ENCODE results near the gene ALG8.
"Not testable (repeated sequence)": the region's sequence is repeated elsewhere in the genome, so short reads cannot be mapped to it uniquely, and the experiment has no call there.

Gene ALG8

DNA sequence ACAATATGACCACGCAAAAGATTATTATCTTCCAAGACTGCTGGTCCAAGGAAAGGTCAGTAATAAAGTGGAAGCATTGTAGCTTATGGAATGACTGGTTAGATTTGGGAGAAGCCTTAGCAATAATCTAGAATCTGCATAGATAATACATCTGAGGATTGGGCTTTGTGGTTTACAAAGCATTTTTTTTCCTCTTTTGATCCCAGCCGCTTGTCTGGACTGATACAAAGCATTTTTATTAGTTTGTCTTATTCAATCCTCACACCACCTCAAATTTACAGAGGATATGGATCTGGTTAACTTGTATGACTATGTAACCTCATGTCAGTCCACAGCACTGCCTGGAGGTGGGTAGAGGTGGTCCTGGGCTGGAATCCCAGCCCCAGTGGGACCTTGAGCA lies 76.8 kb downstream of the ALG8 start:
- DNase-seq (ENCODE audit: insufficient read length, low spot score) (no peak), FAIRE-seq (no peak)
- TF ChIP-seq POLR2A (IDR thresholded peaks at IDR 0.05; ENCODE audit: low read depth, low read length): no peak

DNA sequence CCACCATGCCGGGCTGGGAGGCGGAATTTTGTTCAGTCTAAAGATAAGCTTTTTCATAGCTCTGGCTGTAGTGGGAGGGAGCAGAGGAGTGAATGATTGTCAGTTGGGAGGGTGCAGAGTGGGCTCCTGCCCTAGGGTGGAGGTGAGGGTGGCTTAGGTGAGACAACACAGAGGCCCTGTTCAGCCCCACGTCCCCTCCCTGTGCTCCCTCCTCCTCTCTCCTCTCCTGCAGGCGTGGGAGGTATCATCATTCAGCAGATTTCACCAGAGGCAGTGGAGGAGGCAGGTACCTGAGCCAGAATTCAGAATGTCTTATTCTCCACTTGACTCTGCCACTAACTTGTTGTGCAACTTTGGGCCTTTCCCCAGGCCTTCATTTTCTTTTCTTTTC lies 77.5 kb downstream of the ALG8 start:
- FAIRE-seq (no peak), DNase-seq (ENCODE audit: insufficient read length, low spot score) (no peak)
- TF ChIP-seq POLR2A (IDR thresholded peaks at IDR 0.05; ENCODE audit: low read depth, low read length): no peak

DNA sequence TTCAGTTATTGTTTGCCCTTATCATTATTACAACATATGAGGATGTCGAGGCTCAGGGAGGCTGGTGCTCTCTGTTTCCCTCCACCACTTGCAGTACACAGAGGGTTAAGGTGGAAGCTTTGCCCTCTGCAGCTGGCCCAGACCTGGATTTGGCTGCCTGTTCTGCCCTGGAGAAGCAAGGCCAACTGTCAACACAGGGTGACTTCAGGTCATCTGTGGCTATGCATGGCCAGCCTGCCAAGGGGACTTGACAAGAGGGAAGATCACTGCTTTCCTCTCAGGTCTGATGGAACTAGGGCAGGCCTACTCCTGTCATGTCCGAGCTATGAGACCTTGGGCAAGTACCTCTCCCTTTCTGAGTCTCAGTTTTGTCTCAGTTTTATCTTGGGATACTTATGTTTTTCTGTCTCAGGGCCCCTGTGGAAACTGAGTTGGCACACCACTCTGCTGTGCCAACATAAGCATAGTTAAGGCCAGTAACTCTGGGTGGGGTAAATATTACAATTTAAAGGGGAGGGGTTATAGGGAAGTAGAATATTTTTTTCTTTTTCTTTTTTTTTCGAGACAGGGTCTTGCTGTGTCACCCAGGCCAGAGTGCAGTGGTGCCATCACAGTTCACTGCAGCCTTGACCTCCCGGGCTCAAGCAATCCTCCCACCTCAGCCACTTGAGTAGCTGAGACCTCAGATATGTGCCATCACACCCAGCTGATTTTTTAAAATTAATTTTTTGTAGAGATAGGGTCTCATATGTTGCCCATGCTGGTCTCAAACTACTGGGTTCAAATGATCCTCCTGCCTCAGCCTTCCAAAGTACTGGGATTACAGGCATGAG lies 78.1 kb downstream of the ALG8 start:
- DNase-seq (ENCODE audit: insufficient read length, low spot score) (no peak), FAIRE-seq (no peak)
- no peak for TF ChIP-seq POLR2A (IDR thresholded peaks at IDR 0.05; ENCODE audit: low read depth, low read length)

DNA sequence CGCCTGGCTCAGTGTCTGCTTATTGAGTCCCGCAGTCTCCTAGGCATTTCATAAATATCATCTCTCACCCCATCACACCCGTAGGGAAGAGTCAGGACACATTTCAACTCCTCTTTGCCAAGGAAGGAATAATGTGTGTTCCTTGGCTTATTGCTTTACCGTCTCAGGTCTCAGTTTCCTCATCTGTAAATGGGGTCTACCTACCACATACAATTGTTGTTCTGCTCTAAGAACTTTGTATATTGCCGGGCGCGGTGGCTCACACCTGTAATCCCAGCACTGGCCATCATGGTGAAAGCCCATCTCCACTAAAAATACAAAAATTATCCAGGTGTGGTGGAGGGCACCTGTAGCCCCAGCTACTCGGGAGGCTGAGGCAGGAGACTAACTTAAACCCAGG lies 78.9 kb downstream of the ALG8 start:
- no peak for FAIRE-seq
- DNase-seq (ENCODE audit: insufficient read length, low spot score): no peak
- TF ChIP-seq POLR2A (IDR thresholded peaks at IDR 0.05; ENCODE audit: low read depth, low read length): no peak

DNA sequence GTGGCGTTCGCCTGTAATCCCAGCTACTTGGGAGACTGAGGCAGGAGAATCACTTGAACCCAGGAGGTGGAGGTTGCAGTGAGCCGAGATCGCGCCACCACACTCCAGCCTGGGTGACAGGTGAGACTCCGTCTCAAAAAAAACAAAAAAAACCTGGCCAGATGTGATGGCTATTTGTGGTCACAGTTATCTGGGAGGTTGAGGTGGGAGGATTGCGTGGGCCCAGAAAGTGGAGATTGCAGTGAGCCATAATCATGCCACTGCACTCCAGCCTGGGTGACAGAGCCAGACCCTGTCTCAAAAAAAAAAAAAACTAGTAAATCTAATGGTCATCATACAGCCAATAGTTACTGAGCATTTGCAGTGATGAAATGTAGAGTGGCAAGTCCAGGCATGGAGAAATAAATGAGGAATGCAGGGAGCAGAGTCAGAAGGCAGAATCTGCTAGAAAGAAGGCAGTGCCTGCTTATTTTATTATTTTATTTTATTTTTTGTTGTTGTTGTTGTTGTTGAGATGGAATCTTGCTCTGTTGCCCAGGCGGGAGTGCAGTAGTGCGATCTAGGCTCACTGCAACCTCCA lies 79.6 kb downstream of the ALG8 start:
- FAIRE-seq; DNase-seq (ENCODE audit: insufficient read length, low spot score): not testable (repeated sequence)

DNA sequence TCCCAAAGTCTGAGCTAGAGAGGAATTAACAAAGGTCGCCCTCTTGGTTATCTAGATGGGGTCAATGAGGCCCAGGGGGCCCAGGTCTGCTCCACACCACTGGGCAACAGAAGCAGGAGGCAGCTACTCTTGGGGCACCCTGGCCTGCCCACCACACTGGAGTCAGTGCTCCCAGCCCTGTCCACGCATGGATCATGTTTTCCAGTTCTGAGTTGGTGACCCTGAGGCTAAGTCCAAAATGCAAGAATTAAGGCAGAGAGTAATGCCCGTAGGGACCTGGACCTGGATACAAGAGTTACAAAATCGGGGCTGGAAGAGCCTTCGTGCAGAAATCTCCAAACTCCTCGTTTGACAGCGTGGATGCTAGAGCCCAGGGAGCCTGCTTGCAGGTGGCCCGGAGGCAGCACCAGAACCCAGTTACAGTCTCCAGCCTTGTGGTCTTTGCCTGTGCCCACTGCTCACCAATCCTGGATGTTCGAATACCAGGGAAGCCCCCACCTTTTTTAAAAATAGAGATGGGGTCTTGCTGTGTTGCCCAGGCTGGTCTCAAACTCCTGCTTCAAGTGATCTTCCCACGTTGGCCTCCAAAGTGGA lies 81.9 kb downstream of the ALG8 start:
- no peak for TF ChIP-seq POLR2A (IDR thresholded peaks at IDR 0.05; ENCODE audit: low read depth, low read length)
- FAIRE-seq (no peak), DNase-seq (ENCODE audit: insufficient read length, low spot score) (no peak)

- no peak for TF ChIP-seq POLR2A (IDR thresholded peaks at IDR 0.05; ENCODE audit: low read depth, low read length)
- DNase-seq (ENCODE audit: insufficient read length, low spot score) (no peak), FAIRE-seq (no peak)
Measured at GRCh38 chr11:78056093-78056492, 83.3 kb downstream of the ALG8 start.

DNA sequence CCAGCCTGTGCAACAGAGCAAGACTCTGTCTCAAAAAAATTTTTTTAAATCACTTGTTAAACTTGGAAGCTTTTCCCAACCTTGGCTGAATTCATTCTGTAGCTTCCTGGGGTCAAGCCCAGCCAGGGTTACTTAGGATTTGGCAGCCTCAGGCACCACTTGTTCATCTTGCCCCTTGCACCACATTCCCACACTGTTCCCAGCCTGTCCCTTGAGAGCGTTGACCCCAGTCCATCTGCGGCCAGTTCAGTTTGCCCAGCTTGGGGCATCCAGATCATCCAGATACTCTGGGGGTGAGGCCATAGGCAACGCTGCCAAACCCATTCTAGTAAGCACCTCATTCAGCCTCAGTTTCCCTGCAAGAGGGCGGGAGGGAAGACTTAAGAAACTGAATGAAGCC lies 84.5 kb downstream of the ALG8 start:
- DNase-seq (ENCODE audit: insufficient read length, low spot score): no peak
- TF ChIP-seq POLR2A (IDR thresholded peaks at IDR 0.05; ENCODE audit: low read depth, low read length): no peak
- no peak for FAIRE-seq

DNA sequence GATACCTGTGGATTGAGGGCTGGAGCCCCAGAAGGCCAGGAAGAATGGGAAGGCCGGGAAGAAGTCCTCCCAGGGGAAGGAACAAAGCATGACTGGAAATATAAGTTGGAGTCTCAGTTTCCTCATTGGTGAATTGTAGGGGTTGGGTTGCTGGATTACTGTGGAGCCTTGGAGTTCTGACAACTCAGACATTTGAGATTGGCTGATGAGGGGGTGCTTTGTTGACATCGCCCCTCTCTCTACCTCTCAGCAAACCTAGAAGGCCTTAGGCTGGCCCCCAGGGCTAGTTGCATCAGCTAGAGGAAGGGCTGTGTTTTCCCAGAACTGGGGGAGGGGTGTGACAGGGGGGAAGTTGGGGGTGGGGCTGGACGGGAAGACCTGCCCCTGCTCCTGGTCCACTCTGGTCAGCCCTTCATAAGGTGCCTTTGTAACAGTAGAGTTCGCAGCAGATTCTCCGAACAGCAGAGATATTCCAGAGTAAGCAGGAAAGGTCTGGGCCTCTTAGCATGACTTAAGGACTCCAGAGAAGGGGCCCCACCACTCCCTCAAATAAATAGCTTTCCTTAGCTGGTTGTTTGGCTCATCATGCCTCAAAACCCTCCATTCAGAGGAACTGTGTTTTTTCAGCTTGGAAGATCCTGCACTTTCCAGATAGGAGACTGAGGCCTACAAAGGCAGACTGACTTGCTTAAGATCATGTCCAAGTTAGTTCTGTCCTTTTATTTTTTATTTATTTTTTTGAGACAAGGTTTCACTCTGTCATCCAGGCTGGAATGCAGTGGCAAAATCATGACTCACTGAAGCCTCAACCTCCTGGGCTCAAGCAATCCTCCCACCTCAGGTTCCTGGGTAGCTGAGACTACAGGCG lies 88.2 kb downstream of the ALG8 start:
- FAIRE-seq (no peak), DNase-seq (ENCODE audit: insufficient read length, low spot score) (no peak)
- TF ChIP-seq POLR2A (IDR thresholded peaks at IDR 0.05; ENCODE audit: low read depth, low read length): no peak
